H1 (cell line): ENCODE measurements around the gene SCAPER. TPM values are rescaled to one million over a fixed set of nuclear protein-coding genes. Genes with fewer than 3 reads are reported as not detected.

Experiments
- CBX5 ChIP-seq: fragments of 300-800, 300-1000 bp; sonication (generic); IDR thresholded peaks from 2 replicates; pipeline ENCODE4 v1.7.1; 2016; ENCODE audit warnings: antibody characterized with exemption, low read length, low read depth
- FOSL1 ChIP-seq: IDR thresholded peaks from 2 replicates; pipeline ENCODE4 v1.6.1; 2011; ENCODE audit warnings: mild to moderate bottlenecking, low read depth, low read length, moderate library complexity; ENCODE audit not compliant: insufficient read depth
- KDM1A ChIP-seq: fragments of 200-600, 300-600 bp; sonication (generic); IDR thresholded peaks from 2 replicates; pipeline ENCODE4 v1.7.1; 2016; ENCODE audit warnings: mild to moderate bottlenecking, low read length, borderline replicate concordance
- KDM4A ChIP-seq: IDR thresholded peaks from one replicate; pipeline ENCODE4 v1.7.1; 2012; ENCODE audit warnings: low read depth, mild to moderate bottlenecking, moderate library complexity, low read length, inconsistent platforms; ENCODE audit not compliant: severe bottlenecking
- POLR2A ChIP-seq, 2 experiments: IDR thresholded peaks; 1 replicate in 1 of 2; 2 replicates in 1 of 2; pipeline ENCODE4 v1.6.1; 2011; ENCODE audit warnings: low read depth in 2 of 2, low read length in 2 of 2, mild to moderate bottlenecking in 2 of 2; ENCODE audit errors: control extremely low read depth in 1 of 2
- SAP30 ChIP-seq: fragments of 300-600 bp; sonication (generic); IDR thresholded peaks from 2 replicates; pipeline ENCODE4 v1.7.1; 2012; ENCODE audit warnings: low read length, moderate library complexity, mild to moderate bottlenecking, inconsistent platforms; ENCODE audit not compliant: insufficient read depth, insufficient replicate concordance
- SRF ChIP-seq: IDR thresholded peaks from 2 replicates; pipeline ENCODE4 v1.6.1; 2011; ENCODE audit warnings: mild to moderate bottlenecking, low read depth, low read length, moderate library complexity
- SUZ12 ChIP-seq: fragments of 200-600 bp; sonication (generic); IDR thresholded peaks from 2 replicates; pipeline ENCODE4 v1.6.1; 2012; ENCODE audit warnings: mild to moderate bottlenecking, inconsistent platforms, low read length, moderate library complexity, mixed read lengths
- TAF7 ChIP-seq: optimal IDR thresholded peaks from 2 replicates; pipeline ENCODE3; 2011; ENCODE audit warnings: low read depth, mild to moderate bottlenecking, inconsistent platforms, low read length, moderate library complexity, borderline replicate concordance
- polyA plus RNA-seq, 7 experiments: library from polyadenylated mRNA; depleted of rRNA in 3 of 7; stranded (reverse) in 5 of 7; unstranded in 2 of 7; fragments of >200 nt in 5 of 7; fragments of 200-250 nt in 2 of 7; gene quantifications; 1 replicate in 5 of 7; 2 replicates in 1 of 7; 4 replicates in 1 of 7; pipeline versions ENCODE4 v1.2.1 to v1.2.3, GENCODE V29; 2011 to 2013; ENCODE audit warnings: missing spikeins in 2 of 7, mixed read lengths in 2 of 7
- total RNA-seq: library from RNA; stranded (reverse); fragmentation: NEBNext Ultra II Directional; extraction: Animal tissue kit (Norgen Biotek cat#: 25700); gene quantifications from 2 replicates; pipeline ENCODE4 v1.2.1, GENCODE V29; 2021

Gene SCAPER
- total and polyA plus RNA-seq, 2 of the 8 experiments (the other 6 are each of a cell fraction or from before 2014, with no cell fraction given) = 1.6 to 6.8 TPM

- TF ChIP-seq TAF7 (no peak), FOSL1 (no peak), KDM1A (no peak), POLR2A (IDR thresholded peaks at IDR 0.05; ENCODE audit: control extremely low read depth in 1 of 2, low read depth in 2 of 2, low read length in 2 of 2) (no peak), KDM4A (no peak), SRF (no peak), CBX5 (no peak), SUZ12 (no peak), SAP30 (no peak)
These were observed 595.4 kb downstream of the SCAPER start (continued) for GRCh38 chr15:76309601-76310330.
